ENCODE results near the gene AGR2. TPM values are rescaled to one million over a fixed set of nuclear protein-coding genes. Genes with fewer than 3 reads are reported as not detected.

AGR2 gene
- total RNA-seq, 1 experiment from 2014 or later, result 140 TPM

GRCh38 chr7:16785321-16785720, 19.5 kb downstream of the AGR2 start:
- no peaks in the 10 kb centered on the region for H3K27me3 ChIP-seq (ENCODE audit: low read length)
- no peaks in the 10 kb centered on the region for H3K9me2 ChIP-seq (replicated peaks; ENCODE audit: low read length)
- H3K9me3 ChIP-seq (ENCODE audit: low read length), result no peaks in the 10 kb centered on the region
- CTCF ChIA-PET, result no interaction called here
- H2AFZ ChIP-seq (ENCODE audit: low read length), result no peak overlapping the region
- no peak overlapping the region for H3K27ac ChIP-seq (ENCODE audit: low read length)
- no peak overlapping the region for H3K4me2 ChIP-seq (ENCODE audit: low read length)
- H3K4me3 ChIP-seq (ENCODE audit: low read length), result no peak overlapping the region
- no TSS peak for BruUV-seq (replicated peaks)
- TF ChIP-seq EZH2 (IDR thresholded peaks at IDR 0.05; ENCODE audit: low read length, unreplicated experiment) (no peak), CTCF (conservative IDR thresholded peaks at IDR 0.05; ENCODE audit: low read depth, low read length) (no peak), EZH2phosphoT487 (IDR thresholded peaks at IDR 0.05; ENCODE audit: borderline replicate concordance, low read length) (no peak)
- H3K9ac ChIP-seq (ENCODE audit: low read length), result no peak overlapping the region
- no peaks in the 10 kb centered on the region for H3F3A ChIP-seq (ENCODE audit: low read length, unreplicated experiment)
- H3K36me3 ChIP-seq (ENCODE audit: low read depth, low read length), result peaks cover 4% of the 10 kb centered on the region
- intact Hi-C loops (cut with micrococcal nuclease), result no loop called here
- DNase-seq (no peak), ATAC-seq (no peak)
- POLR2A ChIA-PET (ENCODE audit: unreplicated experiment), result no interaction called here
- H3K79me2 ChIP-seq (ENCODE audit: low read length), result no peaks in the 10 kb centered on the region
- no peaks in the 10 kb centered on the region for H4K20me1 ChIP-seq (ENCODE audit: low read length)
- H3K4me1 ChIP-seq (ENCODE audit: insufficient read depth, low read length), result no peaks in the 10 kb centered on the region

- no peak overlapping the region for H3K27ac ChIP-seq (ENCODE audit: low read length)
- H3K4me1 ChIP-seq (ENCODE audit: insufficient read depth, low read length), result no peaks in the 10 kb centered on the region
- no peak overlapping the region for H3K4me2 ChIP-seq (ENCODE audit: low read length)
- DNase-seq (no peak), ATAC-seq (no peak)
- CTCF ChIA-PET, result no interaction called here
- no peaks in the 10 kb centered on the region for H3K9me2 ChIP-seq (replicated peaks; ENCODE audit: low read length)
- H4K20me1 ChIP-seq (ENCODE audit: low read length), result no peaks in the 10 kb centered on the region
- no peaks in the 10 kb centered on the region for H3K27me3 ChIP-seq (ENCODE audit: low read length)
- TF ChIP-seq EZH2phosphoT487 (IDR thresholded peaks at IDR 0.05; ENCODE audit: borderline replicate concordance, low read length) (no peak), EZH2 (IDR thresholded peaks at IDR 0.05; ENCODE audit: low read length, unreplicated experiment) (no peak), CTCF (conservative IDR thresholded peaks at IDR 0.05; ENCODE audit: low read depth, low read length) (no peak)
- no peak overlapping the region for H3K9ac ChIP-seq (ENCODE audit: low read length)
- no peaks in the 10 kb centered on the region for H3F3A ChIP-seq (ENCODE audit: low read length, unreplicated experiment)
- no TSS peak for BruUV-seq (replicated peaks)
- POLR2A ChIA-PET (ENCODE audit: unreplicated experiment), result no interaction called here
- no peaks in the 10 kb centered on the region for H3K9me3 ChIP-seq (ENCODE audit: low read length)
- H3K79me2 ChIP-seq (ENCODE audit: low read length), result no peaks in the 10 kb centered on the region
- H3K36me3 ChIP-seq (ENCODE audit: low read depth, low read length), result peaks cover 4% of the 10 kb centered on the region
- intact Hi-C loops (cut with micrococcal nuclease), result no loop called here
- no peak overlapping the region for H2AFZ ChIP-seq (ENCODE audit: low read length)
- no peak overlapping the region for H3K4me3 ChIP-seq (ENCODE audit: low read length)
These were observed 24.2 kb downstream of the AGR2 start for GRCh38 chr7:16780596-16780995.

- POLR2A ChIA-PET (ENCODE audit: unreplicated experiment), result no interaction called here
- BruUV-seq (replicated peaks), result no TSS peak
- Histone ChIP-seq H3K9me2 (replicated peaks; ENCODE audit: low read length) (no peaks in the 10 kb centered on the region), H3K4me2 (ENCODE audit: low read length) (no peak overlapping the region), H3F3A (ENCODE audit: low read length, unreplicated experiment) (no peaks in the 10 kb centered on the region), H3K36me3 (ENCODE audit: low read depth, low read length) (peaks cover 4% of the 10 kb centered on the region), H3K9me3 (ENCODE audit: low read length) (no peaks in the 10 kb centered on the region), H3K4me3 (ENCODE audit: low read length) (no peak overlapping the region), H4K20me1 (ENCODE audit: low read length) (peaks cover 4% of the 10 kb centered on the region; the same call in 1 of the 2 replicates), H3K27me3 (ENCODE audit: low read length) (no peaks in the 10 kb centered on the region), H2AFZ (ENCODE audit: low read length) (no peak overlapping the region), H3K79me2 (ENCODE audit: low read length) (no peaks in the 10 kb centered on the region), H3K27ac (ENCODE audit: low read length) (no peak overlapping the region), H3K9ac (ENCODE audit: low read length) (no peak overlapping the region), H3K4me1 (ENCODE audit: insufficient read depth, low read length) (peaks cover 7% of the 10 kb centered on the region)
- ATAC-seq (no peak), DNase-seq (no peak)
- intact Hi-C loops (cut with micrococcal nuclease), result no loop called here
- CTCF ChIA-PET, result no interaction called here
- TF ChIP-seq EZH2phosphoT487 (IDR thresholded peaks at IDR 0.05; ENCODE audit: borderline replicate concordance, low read length) (no peak), CTCF (conservative IDR thresholded peaks at IDR 0.05; ENCODE audit: low read depth, low read length) (no peak), EZH2 (IDR thresholded peaks at IDR 0.05; ENCODE audit: low read length, unreplicated experiment) (no peak)
These were observed 25.7 kb downstream of the AGR2 start for GRCh38 chr7:16779051-16779450.
